CD14-positive monocyte (primary cell): Measurements from ENCODE around the gene NFKB1. TPM values are rescaled to one million over a fixed set of nuclear protein-coding genes. Genes with fewer than 3 reads are reported as not detected.

Source experiments
- DNase-seq, 3 donors: peaks; one replicate each; pipeline ENCODE4 v3.0.0-alpha.2; 2011 to 2022
- H2AFZ ChIP-seq: 2 replicates; pipeline ENCODE4 v1.6.0; 2012; ENCODE audit warnings: mild to moderate bottlenecking, low read depth, low read length, inconsistent platforms; ENCODE audit not compliant: insufficient read depth, poor library complexity, severe bottlenecking
- H3K27ac ChIP-seq, 2 donors: 1 replicate in 1 of 2; 2 replicates in 1 of 2; pipeline ENCODE4 v1.5.1; 2012 to 2013; ENCODE audit warnings: low read length in 2 of 2, control low read depth in 1 of 2, inconsistent platforms in 1 of 2, low read depth in 1 of 2, mild to moderate bottlenecking in 1 of 2
- H3K27me3 ChIP-seq, 2 donors: one replicate each; pipeline versions ENCODE4 v1.6.0 to v1.6.1; 2011 to 2013; ENCODE audit warnings: low read length in 2 of 2; ENCODE audit not compliant: control insufficient read depth in 2 of 2, insufficient read depth in 2 of 2
- H3K36me3 ChIP-seq, 2 donors: replicated peaks in 1 of 2; 1 replicate in 1 of 2; 2 replicates in 1 of 2; pipeline versions ENCODE4 v1.5.1 to v1.6.1; 2012 to 2013; ENCODE audit warnings: low read length in 2 of 2, control low read depth in 1 of 2, inconsistent platforms in 1 of 2, mild to moderate bottlenecking in 1 of 2; ENCODE audit not compliant: insufficient read depth in 2 of 2, control insufficient read depth in 1 of 2
- H3K4me1 ChIP-seq, 2 donors: 1 replicate in 1 of 2; 2 replicates in 1 of 2; pipeline versions ENCODE4 v1.5.1 to v1.6.1; 2012 to 2013; ENCODE audit warnings: low read length in 2 of 2, control low read depth in 1 of 2, inconsistent platforms in 1 of 2, mild to moderate bottlenecking in 1 of 2, moderate library complexity in 1 of 2; ENCODE audit not compliant: insufficient read depth in 2 of 2, control insufficient read depth in 1 of 2
- H3K4me2 ChIP-seq: replicated peaks from 2 replicates; pipeline ENCODE3; 2012; ENCODE audit warnings: low read length, moderate library complexity, mild to moderate bottlenecking; ENCODE audit not compliant: poor library complexity, severe bottlenecking; ENCODE audit errors: extremely low read depth
- H3K4me3 ChIP-seq, 3 experiments: fragments of 200-600 bp in 1 of 3; sonication (generic) in 1 of 3; replicated peaks in 1 of 3; 1 replicate in 2 of 3; 2 replicates in 1 of 3; pipeline ENCODE4 v1.5.1; 2011 to 2013; ENCODE audit warnings: low read length in 3 of 3, mild to moderate bottlenecking in 3 of 3, control low read depth in 2 of 3, low read depth in 2 of 3, inconsistent platforms in 1 of 3, moderate library complexity in 1 of 3
- H3K79me2 ChIP-seq: 2 replicates; pipeline ENCODE4 v1.6.0; 2012; ENCODE audit warnings: mild to moderate bottlenecking, control low read depth, inconsistent platforms, low read length, moderate library complexity; ENCODE audit not compliant: insufficient read depth
- H3K9ac ChIP-seq: 2 replicates; pipeline ENCODE4 v1.6.0; 2017; ENCODE audit warnings: low read length, mild to moderate bottlenecking; ENCODE audit not compliant: insufficient read depth, poor library complexity, severe bottlenecking
- H3K9me3 ChIP-seq, 2 donors: replicated peaks in 1 of 2; 1 replicate in 1 of 2; 2 replicates in 1 of 2; pipeline versions ENCODE4 v1.5.1 to v1.6.1; 2012 to 2013; ENCODE audit warnings: low read length in 2 of 2, control low read depth in 1 of 2; ENCODE audit not compliant: control insufficient read depth in 1 of 2, insufficient read depth in 1 of 2
- H4K20me1 ChIP-seq: 2 replicates; pipeline ENCODE4 v1.6.0; 2012; ENCODE audit warnings: mild to moderate bottlenecking, low read length, control low read depth, moderate library complexity; ENCODE audit not compliant: insufficient read depth
- H3K27ac Mint-ChIP-seq, 7 donors: one replicate each; pipeline ENCODE4 v1.8.0; 2020; ENCODE audit warnings: mild to moderate bottlenecking in 7 of 7, mixed read lengths in 7 of 7, moderate library complexity in 6 of 7, inconsistent platforms in 2 of 7
- H3K27me3 Mint-ChIP-seq, 3 donors: one replicate each; pipeline ENCODE4 v1.8.0; 2021 to 2022; ENCODE audit warnings: low read depth in 3 of 3, mild to moderate bottlenecking in 3 of 3, mixed read lengths in 3 of 3, moderate library complexity in 3 of 3, inconsistent platforms in 1 of 3
- H3K36me3 Mint-ChIP-seq, 2 donors: one replicate each; pipeline ENCODE4 v1.8.0; 2020; ENCODE audit warnings: mixed read lengths in 2 of 2, inconsistent platforms in 1 of 2, mild to moderate bottlenecking in 1 of 2
- H3K4me1 Mint-ChIP-seq: one replicate; pipeline ENCODE4 v1.8.0; 2020; ENCODE audit warnings: mild to moderate bottlenecking, mixed read lengths
- H3K4me3 Mint-ChIP-seq, 2 donors: one replicate each; pipeline ENCODE4 v1.8.0; 2020; ENCODE audit warnings: mild to moderate bottlenecking in 2 of 2, mixed read lengths in 2 of 2, moderate library complexity in 1 of 2
- H3K9me3 Mint-ChIP-seq, 7 donors: one replicate each; pipeline ENCODE4 v1.8.0; 2020 to 2022; ENCODE audit warnings: mixed read lengths in 7 of 7, mild to moderate bottlenecking in 6 of 7, moderate library complexity in 6 of 7, inconsistent platforms in 2 of 7
- CTCF ChIP-seq: fragments of 200-600 bp; IDR thresholded peaks from one replicate; pipeline ENCODE4 v1.8.0; 2022; ENCODE audit warnings: antibody characterized with exemption, mild to moderate bottlenecking
- WGBS: methylation state at CpG from one replicate; pipeline ENCODE4 v1.1.5; 2013; ENCODE audit warnings: missing lambda C conversion rate; ENCODE audit not compliant: insufficient coverage; 5-methylcytosine and 5-hydroxymethylcytosine counted together
- intact Hi-C, 2 donors: fragments of 100-400 bp; cut with micrococcal nuclease; formaldehyde crosslinking; loops; one replicate each; pipeline versions ENCODE4 v1.15.0 to v1.15.1; 2023
- polyA plus RNA-seq, 3 donors: library from polyadenylated mRNA; depleted of rRNA in 1 of 3; unstranded in 2 of 3; stranded (reverse) in 1 of 3; fragments of 300-500 nt in 2 of 3; fragments of >200 nt in 1 of 3; fragmentation: Illumina TruSeq in 2 of 3; gene quantifications; 1 replicate in 2 of 3; 2 replicates in 1 of 3; pipeline ENCODE4 v1.2.3, GENCODE V29; 2012 to 2021

The NFKB1 gene
- polyA plus RNA-seq, 3 donors, result 9.0 to 34.4 (median 17.8) TPM

- H3K36me3 Mint-ChIP-seq, result peaks cover 86 to 93% of the 10 kb centered on the region in 2 donors
- H3K9me3 Mint-ChIP-seq, result peaks cover 0 to 3% (median 0%) of the 10 kb centered on the region in 7 donors
- Histone ChIP-seq H3K27me3 (no peaks in the 10 kb centered on the region), H3K27ac (no peak overlapping the region), H3K9ac (no peak overlapping the region), H4K20me1 (peaks cover 18% of the 10 kb centered on the region), H3K4me2 (no peak overlapping the region), H3K4me3 (no peak overlapping the region), H3K79me2 (no peaks in the 10 kb centered on the region), H2AFZ (no peak overlapping the region), H3K4me1 (no peaks in the 10 kb centered on the region), H3K9me3 (no peaks in the 10 kb centered on the region), H3K36me3 (peaks cover 85 to 100% of the 10 kb centered on the region in 2 donors)
- no peaks in the 10 kb centered on the region for H3K4me1 Mint-ChIP-seq
- no peaks in the 10 kb centered on the region for H3K27me3 Mint-ChIP-seq
- WGBS, result no CpG with 5 or more reads among the region's 2 CpGs
- H3K4me3 Mint-ChIP-seq, result no peak overlapping the region
- no peak overlapping the region for H3K27ac Mint-ChIP-seq
- no peak for DNase-seq
- intact Hi-C loops, result no loop called here
- no peak for TF ChIP-seq CTCF
Measured at GRCh38 chr4:102585329-102585728, 84.2 kb downstream of the NFKB1 start.

GRCh38 chr4:102586002-102586643 is 85.0 kb downstream of the NFKB1 start:
- Histone ChIP-seq H3K4me2 (no peak overlapping the region), H3K79me2 (no peaks in the 10 kb centered on the region), H3K27me3 (no peaks in the 10 kb centered on the region), H3K9me3 (no peaks in the 10 kb centered on the region), H2AFZ (no peak overlapping the region), H3K9ac (no peak overlapping the region), H4K20me1 (peaks cover 21% of the 10 kb centered on the region), H3K36me3 (peaks cover 82 to 100% of the 10 kb centered on the region in 2 donors), H3K4me1 (no peaks in the 10 kb centered on the region), H3K4me3 (no peak overlapping the region), H3K27ac (no peak overlapping the region)
- Mint-ChIP-seq H3K4me1 (no peaks in the 10 kb centered on the region), H3K36me3 (peaks cover 86 to 92% of the 10 kb centered on the region in 2 donors), H3K27ac (peak overlapping the region in 2 of 7 donors; percentile 52 to 58), H3K4me3 (no peak overlapping the region), H3K27me3 (no peaks in the 10 kb centered on the region), H3K9me3 (peaks cover 0 to 3% (median 2%) of the 10 kb centered on the region in 7 donors)
- WGBS, result 97% methylated on average over 3 of the region's 4 CpGs
- TF ChIP-seq CTCF, result no peak
- DNase-seq, result no peak
- intact Hi-C loops, result no loop called here
